ENCODE data around the gene SEC23A. TPM values are rescaled to one million over a fixed set of nuclear protein-coding genes. Genes with fewer than 3 reads are reported as not detected.

SEC23A gene
- total and polyA plus RNA-seq, 2 of the 13 experiments (the other 11 are each of a cell fraction or from before 2014, with no cell fraction given), result 403 to 887 TPM

- Histone ChIP-seq H3K27ac (ENCODE audit: extremely low read length, insufficient read depth, low read length) (no peak overlapping the region), H3K4me1 (ENCODE audit: insufficient read depth, low read length) (no peaks in the 10 kb centered on the region), H2AFZ (ENCODE audit: low read length) (no peak overlapping the region), H3K4me2 (ENCODE audit: low read depth, low read length) (no peak overlapping the region), H4K20me1 (ENCODE audit: insufficient read depth, low read length) (no peaks in the 10 kb centered on the region), H3K27me3 (ENCODE audit: control insufficient read depth in 1 of 2, insufficient read depth in 2 of 2, low read length in 2 of 2) (no peaks in the 10 kb centered on the region), H3K79me2 (ENCODE audit: insufficient read depth, low read length) (no peaks in the 10 kb centered on the region), H3K9ac (ENCODE audit: insufficient read depth, low read depth, low read length) (no peak overlapping the region), H3K4me3 (replicated peaks in 1 of 3; ENCODE audit: insufficient read depth in 1 of 3, low read depth in 2 of 3, low read length in 3 of 3) (no peak overlapping the region), H3K36me3 (replicated peaks in 1 of 2; ENCODE audit: control insufficient read depth in 1 of 2, insufficient read depth in 2 of 2, low read length in 2 of 2) (peaks cover 12 to 49% of the 10 kb centered on the region in 2 experiments), H3K9me3 (ENCODE audit: low read length) (peaks cover 7% of the 10 kb centered on the region; the same call in 1 of the 2 replicates)
- FAIRE-seq, result no peak
- TF ChIP-seq, protein P1, sequence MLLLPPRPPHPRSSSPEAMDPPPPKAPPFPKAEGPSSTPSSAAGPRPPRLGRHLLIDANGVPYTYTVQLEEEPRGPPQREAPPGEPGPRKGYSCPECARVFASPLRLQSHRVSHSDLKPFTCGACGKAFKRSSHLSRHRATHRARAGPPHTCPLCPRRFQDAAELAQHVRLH (CRISPR knock-in tag; IDR thresholded peaks at IDR 0.05; ENCODE audit: borderline replicate concordance, low read depth), result no peak
- TF ChIP-seq TERF1 (CRISPR knock-in tag; IDR thresholded peaks at IDR 0.05), result no peak
- TF ChIP-seq, protein P2, sequence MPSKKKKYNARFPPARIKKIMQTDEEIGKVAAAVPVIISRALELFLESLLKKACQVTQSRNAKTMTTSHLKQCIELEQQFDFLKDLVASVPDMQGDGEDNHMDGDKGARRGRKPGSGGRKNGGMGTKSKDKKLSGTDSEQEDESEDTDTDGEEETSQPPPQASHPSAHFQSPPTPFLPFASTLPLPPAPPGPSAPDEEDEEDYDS (CRISPR knock-in tag; IDR thresholded peaks at IDR 0.05), result no peak
- no peak for TF ChIP-seq THAP11 (CRISPR knock-in tag; IDR thresholded peaks at IDR 0.05)
- TF ChIP-seq SP4 (CRISPR knock-in tag; IDR thresholded peaks at IDR 0.05), result no peak
- TF ChIP-seq SIN3A (IDR thresholded peaks at IDR 0.05; ENCODE audit: borderline replicate concordance, low read depth, low read length), result no peak
- TF ChIP-seq SAP130 (CRISPR knock-in tag; IDR thresholded peaks at IDR 0.05; ENCODE audit: low read depth), result no peak
- no peak for TF ChIP-seq RFX3 (CRISPR knock-in tag; IDR thresholded peaks at IDR 0.05)
- TF ChIP-seq, protein P3, sequence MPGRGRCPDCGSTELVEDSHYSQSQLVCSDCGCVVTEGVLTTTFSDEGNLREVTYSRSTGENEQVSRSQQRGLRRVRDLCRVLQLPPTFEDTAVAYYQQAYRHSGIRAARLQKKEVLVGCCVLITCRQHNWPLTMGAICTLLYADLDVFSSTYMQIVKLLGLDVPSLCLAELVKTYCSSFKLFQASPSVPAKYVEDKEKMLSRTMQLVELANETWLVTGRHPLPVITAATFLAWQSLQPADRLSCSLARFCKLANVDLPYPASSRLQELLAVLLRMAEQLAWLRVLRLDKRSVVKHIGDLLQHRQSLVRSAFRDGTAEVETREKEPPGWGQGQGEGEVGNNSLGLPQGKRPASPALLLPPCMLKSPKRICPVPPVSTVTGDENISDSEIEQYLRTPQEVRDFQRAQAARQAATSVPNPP (CRISPR knock-in tag; IDR thresholded peaks at IDR 0.05), result no peak
- TF ChIP-seq AHR (CRISPR knock-in tag; IDR thresholded peaks at IDR 0.05), result no peak
- ChIA-PET POLR2A (interaction anchor here (1.9 to 4.3 kb wide), 2 partner anchors 32 kb away, joined by 14 to 26 read pairs; partner anchors contain the start of gene TRAPPC6B), CTCF (ENCODE audit: low intra/inter-chr PET ratio, low total read pairs) (no interaction called here)
- no peak for ATAC-seq
- intact Hi-C loops (cut with micrococcal nuclease; ENCODE audit: unreplicated experiment) (no loop called here), in situ Hi-C loops (cut with HindIII; ENCODE audit: extremely low pct_ligation_motif_present, low pct_unique_long_range_greater_than_20kb) (no loop called here)
- DNase-seq (ENCODE audit: low spot score), result no peak
- BruUV-seq (replicated peaks), result no TSS peak
- 99% methylated on average over 1 of the region's 1 CpG for WGBS (ENCODE audit: low lambda C conversion rate)
These were observed 35.4 kb upstream of the SEC23A start for GRCh38 chr14:39138440-39138839.
